Activated CD8-positive, alpha-beta memory T cell treated with anti-CD3 and anti-CD28 coated beads, Interleukin-2, amount 10 ng/mL, durations not matched to agents 7 days and 5 days (primary cell): ENCODE results near the gene TMEM198. TPM values are rescaled to one million over a fixed set of nuclear protein-coding genes. Genes with fewer than 3 reads are reported as not detected.
A peak's percentile ranks its signal among the peaks of the same experiment; 100 is the strongest.

Experiments
- ATAC-seq: fragments of 150-1000 bp; cut with Tn5 transposase; one replicate; pipeline ENCODE4 v1.10.0; 2021; ENCODE audit warnings: moderate library complexity
- CTCF ChIA-PET: fragments of 350-600 bp; sonication (Branson Sonifier 250); formaldehyde crosslinking; loops from one replicate; lab custom pipeline; 2021; ENCODE audit warnings: antibody characterized with exemption; lab: Charles Lee
- DNase-seq: peaks from one replicate; pipeline ENCODE4 v3.0.0-alpha.2; 2020
- H3K27ac Mint-ChIP-seq: one replicate; pipeline ENCODE4 v1.8.0; 2021; ENCODE audit warnings: mild to moderate bottlenecking, mixed read lengths
- H3K27me3 Mint-ChIP-seq: one replicate; pipeline ENCODE4 v1.8.0; 2021; ENCODE audit warnings: mixed read lengths
- H3K36me3 Mint-ChIP-seq: one replicate; pipeline ENCODE4 v1.8.0; 2021; ENCODE audit warnings: mild to moderate bottlenecking, mixed read lengths
- H3K4me1 Mint-ChIP-seq: one replicate; pipeline ENCODE4 v1.8.0; 2021; ENCODE audit warnings: mixed read lengths
- H3K4me3 Mint-ChIP-seq: one replicate; pipeline ENCODE4 v1.8.0; 2021; ENCODE audit warnings: mild to moderate bottlenecking, moderate library complexity, mixed read lengths
- H3K9me3 Mint-ChIP-seq: one replicate; pipeline ENCODE4 v1.8.0; 2022; ENCODE audit warnings: low read depth, mixed read lengths
- total RNA-seq, 2 experiments: library from RNA; stranded (reverse); gene quantifications; one replicate each; pipeline ENCODE4 v1.2.3, GENCODE V29; 2021

TMEM198 gene
- total RNA-seq, 2 experiments from 2014 or later: 1.8 to 2.8 TPM

DNA sequence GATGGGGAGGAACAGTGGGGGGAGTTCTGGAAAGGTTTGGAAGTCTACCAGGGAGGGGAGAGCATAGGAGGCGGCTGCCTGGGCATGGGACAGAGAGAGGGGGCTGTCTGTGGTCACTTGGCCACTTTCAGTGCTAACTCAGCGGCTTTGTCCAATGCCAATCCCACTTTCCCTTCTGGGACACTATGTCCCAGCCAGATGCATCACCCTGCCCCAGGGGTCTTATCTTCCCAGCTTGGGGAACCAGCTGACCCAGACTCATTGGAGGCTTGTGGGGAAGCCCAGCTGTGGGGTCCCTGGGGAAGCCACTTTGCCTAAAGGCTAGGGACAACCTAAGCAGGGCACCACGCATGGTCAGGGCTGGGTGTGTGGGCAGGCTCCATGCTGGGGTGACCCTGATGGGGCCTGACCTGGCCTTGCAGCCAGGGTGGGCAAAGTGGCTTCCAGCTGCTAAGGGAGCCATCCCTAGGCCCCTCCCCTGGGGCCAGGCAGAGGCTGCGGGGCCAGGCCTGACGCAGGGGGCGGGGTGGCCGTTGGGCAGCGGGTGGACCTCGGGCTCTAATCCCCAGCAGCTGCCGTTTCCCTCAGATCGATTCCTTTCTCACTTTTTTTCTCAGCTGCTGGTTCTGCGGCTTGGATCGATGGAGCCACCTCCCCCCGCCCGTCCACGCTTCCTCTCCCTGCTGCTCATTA lies 31.2 kb upstream of the TMEM198 start:
- no peak overlapping the region for H3K27ac Mint-ChIP-seq
- peaks cover 62% of the 10 kb centered on the region for H3K27me3 Mint-ChIP-seq
- DNase-seq (no peak), ATAC-seq (no peak)
- no peaks in the 10 kb centered on the region for H3K36me3 Mint-ChIP-seq
- peaks cover 4% of the 10 kb centered on the region for H3K4me1 Mint-ChIP-seq
- CTCF ChIA-PET: interaction anchor here (0.8 to 1.3 kb wide), 2 partner anchors 16 to 17 kb away, joined by 3 read pairs; no protein-coding TSS in a partner anchor
- no peaks in the 10 kb centered on the region for H3K9me3 Mint-ChIP-seq
- no peak overlapping the region for H3K4me3 Mint-ChIP-seq

DNA sequence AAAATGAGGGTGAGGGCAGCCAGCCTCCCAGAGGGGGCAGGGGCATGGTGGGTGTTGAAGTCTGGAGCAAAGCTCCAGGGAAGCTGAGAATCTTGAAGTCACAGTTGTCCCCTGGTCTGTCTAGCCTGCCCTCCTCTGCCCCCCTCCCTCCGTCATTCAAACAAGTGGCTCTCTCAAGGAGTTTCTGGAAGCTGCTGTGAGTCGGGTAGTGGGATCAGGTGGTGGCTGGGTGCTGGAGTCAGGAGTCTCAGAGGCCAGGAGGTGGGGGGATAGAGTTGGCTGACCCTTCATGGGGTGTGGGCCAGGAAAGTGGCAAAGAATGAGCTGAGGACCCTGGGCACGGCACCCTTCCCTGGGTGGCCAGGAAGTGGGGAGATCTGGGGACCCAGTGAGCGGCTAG lies 30.0 kb upstream of the TMEM198 start:
- Mint-ChIP-seq H3K4me1 (peaks cover 4% of the 10 kb centered on the region), H3K27ac (no peak overlapping the region)
- no peak for ATAC-seq

DNA sequence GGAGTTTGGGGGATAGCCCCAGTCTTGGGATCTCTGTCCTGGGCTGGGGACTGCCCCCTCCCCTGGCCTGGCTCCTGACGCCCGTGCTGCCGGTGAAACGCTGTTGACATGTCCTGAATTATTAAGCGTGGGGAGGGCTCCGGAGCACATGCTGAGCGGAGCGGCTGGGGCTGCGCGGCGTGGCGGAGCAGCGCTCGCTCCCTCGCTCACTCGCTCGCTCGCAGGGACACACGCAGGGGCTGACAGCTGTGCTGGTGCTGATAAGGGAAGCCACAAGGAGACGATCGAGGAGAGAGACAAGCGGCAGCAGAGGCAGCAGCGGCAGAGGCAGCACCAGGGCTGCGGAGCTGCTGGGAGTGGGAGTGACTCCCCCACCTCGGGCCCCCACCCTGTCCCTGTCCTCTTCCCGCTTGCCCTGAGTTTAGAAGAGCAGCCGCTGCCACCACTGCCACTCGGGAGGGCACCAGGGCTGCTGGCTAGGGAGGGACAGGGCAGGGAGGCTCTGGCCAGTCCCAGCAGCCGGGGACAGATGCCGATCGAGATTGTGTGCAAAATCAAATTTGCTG lies 29.5 kb upstream of the TMEM198 start, which contains the start of gene ASIC4:
Gene ASIC4 (plus strand): TSS at position 287 of the 566 bp plus-strand sequence. CDS start 243 bp downstream, at position 530.
- Mint-ChIP-seq H3K27ac (no peak within 1 kb of the TSS), H3K4me3 (no peak within 1 kb of the TSS), H3K9me3 (no peaks in the 10 kb centered on the region), H3K27me3 (peaks cover 67% of the 10 kb centered on the region), H3K36me3 (no peaks in the 10 kb centered on the region), H3K4me1 (peaks cover 4% of the 10 kb centered on the region)
- CTCF ChIA-PET: interaction anchor here (1.0 to 3.0 kb wide), 2 partner anchors 14 to 19 kb away, joined by 3 to 14 read pairs; no protein-coding TSS in a partner anchor
- no peak for ATAC-seq
- no peak for DNase-seq

More for the DNA sequence above, 30.0 kb upstream of the TMEM198 start:
- Mint-ChIP-seq H3K36me3 (no peaks in the 10 kb centered on the region), H3K4me3 (no peak overlapping the region), H3K9me3 (no peaks in the 10 kb centered on the region), H3K27me3 (peaks cover 65% of the 10 kb centered on the region)
- DNase-seq: no peak
- CTCF ChIA-PET: no interaction called here

DNA sequence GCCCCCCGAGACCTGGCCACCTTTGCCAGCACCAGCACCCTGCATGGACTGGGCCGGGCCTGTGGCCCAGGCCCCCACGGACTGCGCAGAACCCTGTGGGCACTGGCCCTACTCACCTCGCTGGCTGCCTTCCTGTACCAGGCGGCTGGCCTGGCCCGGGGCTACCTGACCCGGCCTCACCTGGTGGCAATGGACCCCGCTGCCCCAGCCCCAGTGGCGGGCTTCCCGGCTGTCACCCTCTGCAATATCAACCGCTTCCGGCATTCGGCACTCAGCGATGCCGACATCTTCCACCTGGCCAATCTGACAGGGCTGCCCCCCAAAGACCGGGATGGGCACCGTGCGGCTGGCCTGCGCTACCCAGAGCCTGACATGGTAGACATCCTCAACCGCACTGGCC lies 29.0 kb upstream of the TMEM198 start:
- ATAC-seq: no peak

DNA sequence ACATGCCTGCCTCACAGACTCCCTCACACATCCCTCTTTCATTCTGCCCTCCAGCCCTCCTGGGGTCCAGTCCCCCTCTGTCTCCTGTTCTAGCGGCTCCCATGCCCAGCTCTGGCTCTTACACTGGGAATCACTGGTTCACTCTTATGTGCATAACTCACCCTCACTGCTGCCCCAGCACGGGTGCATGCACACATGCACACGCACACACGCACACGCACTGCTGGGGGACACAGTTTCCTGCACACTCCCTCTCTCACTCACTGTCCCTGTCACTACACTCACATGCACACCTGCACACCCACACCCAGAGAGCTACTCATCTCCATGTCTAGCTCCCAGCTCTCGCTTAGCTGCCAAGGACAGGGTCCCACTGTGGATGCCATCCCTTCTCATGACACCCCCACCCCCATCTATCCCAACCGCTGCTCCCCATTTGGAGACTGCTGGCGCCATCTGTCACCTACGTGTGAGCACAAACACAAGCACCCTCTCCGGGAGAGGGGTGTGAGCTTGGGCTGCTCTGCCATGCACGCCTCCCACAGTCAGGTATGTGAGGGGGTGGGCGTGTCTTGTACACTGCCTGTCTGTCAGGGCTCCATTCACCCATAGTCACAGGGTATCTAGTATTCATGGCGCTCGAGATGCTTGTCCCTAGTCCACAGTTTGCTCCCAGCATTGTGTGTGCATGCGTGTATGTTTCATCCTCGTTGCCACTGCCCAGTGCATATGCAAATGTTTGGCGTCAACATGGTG lies 27.8 kb upstream of the TMEM198 start:
- Mint-ChIP-seq H3K9me3 (no peaks in the 10 kb centered on the region), H3K27me3 (peaks cover 65% of the 10 kb centered on the region), H3K36me3 (no peaks in the 10 kb centered on the region), H3K4me1 (no peaks in the 10 kb centered on the region), H3K4me3 (no peak overlapping the region), H3K27ac (no peak overlapping the region)
- no peak for DNase-seq
- CTCF ChIA-PET: interaction anchor here (3.0 kb wide), 1 partner anchor 13 kb away, joined by 14 read pairs; no protein-coding TSS in a partner anchor
- ATAC-seq: no peak

More for the DNA sequence above, 29.0 kb upstream of the TMEM198 start:
- Mint-ChIP-seq H3K4me3 (no peak overlapping the region), H3K36me3 (no peaks in the 10 kb centered on the region), H3K9me3 (no peaks in the 10 kb centered on the region), H3K27ac (no peak overlapping the region), H3K27me3 (peaks cover 66% of the 10 kb centered on the region), H3K4me1 (peaks cover 2% of the 10 kb centered on the region)
- CTCF ChIA-PET: interaction anchor here (1.0 to 3.0 kb wide), 2 partner anchors 14 to 20 kb away, joined by 3 to 14 read pairs; no protein-coding TSS in a partner anchor
- DNase-seq: no peak

DNA sequence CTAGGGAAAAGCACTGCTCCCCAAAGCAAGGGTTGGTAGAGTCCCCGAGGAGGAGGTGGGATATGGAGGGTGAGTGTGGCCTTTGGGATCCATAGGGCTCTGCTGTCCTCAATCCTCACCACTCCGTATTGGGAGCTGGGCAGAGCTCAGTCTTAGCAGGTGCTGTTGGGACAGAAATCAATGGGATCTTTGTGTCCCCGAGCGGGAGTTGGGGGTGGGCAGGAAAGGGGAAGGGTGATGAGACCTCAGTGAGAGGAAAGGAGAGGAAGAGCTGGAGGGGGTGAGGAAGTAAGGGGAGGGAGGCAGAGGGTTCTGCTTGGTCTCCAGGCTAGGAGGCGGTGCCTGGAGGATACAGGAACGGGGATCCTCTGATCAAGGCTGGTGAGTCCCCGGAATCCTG lies 26.9 kb upstream of the TMEM198 start:
- no peak for DNase-seq
- no peaks in the 10 kb centered on the region for H3K36me3 Mint-ChIP-seq
- no peak for ATAC-seq
- H3K27ac Mint-ChIP-seq: no peak overlapping the region
- CTCF ChIA-PET: interaction anchor here (3.0 kb wide), 1 partner anchor 12 kb away, joined by 14 read pairs; no protein-coding TSS in a partner anchor
- no peak overlapping the region for H3K4me3 Mint-ChIP-seq
- H3K27me3 Mint-ChIP-seq: peaks cover 67% of the 10 kb centered on the region
- no peaks in the 10 kb centered on the region for H3K9me3 Mint-ChIP-seq
- H3K4me1 Mint-ChIP-seq: peaks cover 2% of the 10 kb centered on the region

DNA sequence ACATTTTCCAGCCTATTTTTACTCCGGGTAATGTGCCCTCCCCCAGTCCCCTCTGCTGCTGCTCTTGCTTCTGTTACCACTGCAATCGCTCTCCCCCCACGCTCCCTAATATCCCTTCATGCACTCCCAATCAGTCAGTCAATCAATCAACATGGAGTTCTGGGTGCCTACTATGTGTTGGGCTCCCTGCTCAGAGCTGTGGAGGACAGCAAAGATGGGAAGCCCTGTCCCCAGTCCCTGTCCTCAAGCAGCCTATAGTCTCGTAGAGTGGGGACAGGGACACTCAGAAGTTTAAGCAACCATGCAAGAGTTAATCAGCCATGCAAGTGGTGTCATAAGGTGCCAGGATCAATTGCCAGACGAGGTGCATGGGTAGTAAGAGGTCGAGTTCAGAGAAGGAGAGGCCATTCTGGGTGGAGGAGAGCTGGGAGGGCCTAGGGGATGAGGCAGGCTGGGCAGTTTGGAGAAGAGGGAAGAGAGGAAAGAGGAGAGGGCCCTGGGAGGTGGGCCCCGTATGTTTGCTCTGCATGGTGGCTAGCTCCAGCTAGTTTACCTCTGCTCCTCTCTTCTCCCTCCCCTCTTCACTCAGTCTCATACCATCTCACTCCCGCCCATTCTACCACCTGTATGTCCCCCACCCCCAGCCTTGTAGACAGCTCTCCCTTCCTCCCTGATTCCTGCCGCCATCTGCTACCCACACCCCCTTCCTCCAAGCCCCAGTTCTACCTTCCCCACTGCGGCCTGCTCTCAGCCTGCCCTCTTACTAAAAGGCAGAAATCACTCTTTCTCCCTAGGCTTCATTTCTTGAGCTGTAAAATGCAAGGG lies 25.7 kb upstream of the TMEM198 start:
- CTCF ChIA-PET: interaction anchor here (0.9 to 1.6 kb wide), 8 partner anchors 8 to 66 kb away, joined by 3 to 11 read pairs (median 4); partner anchors contain the start of gene GMPPA
- Mint-ChIP-seq H3K9me3 (no peaks in the 10 kb centered on the region), H3K4me3 (no peak overlapping the region), H3K27ac (no peak overlapping the region), H3K4me1 (peaks cover 4% of the 10 kb centered on the region), H3K27me3 (peaks cover 67% of the 10 kb centered on the region), H3K36me3 (no peaks in the 10 kb centered on the region)
- no peak for ATAC-seq
- DNase-seq: no peak

DNA sequence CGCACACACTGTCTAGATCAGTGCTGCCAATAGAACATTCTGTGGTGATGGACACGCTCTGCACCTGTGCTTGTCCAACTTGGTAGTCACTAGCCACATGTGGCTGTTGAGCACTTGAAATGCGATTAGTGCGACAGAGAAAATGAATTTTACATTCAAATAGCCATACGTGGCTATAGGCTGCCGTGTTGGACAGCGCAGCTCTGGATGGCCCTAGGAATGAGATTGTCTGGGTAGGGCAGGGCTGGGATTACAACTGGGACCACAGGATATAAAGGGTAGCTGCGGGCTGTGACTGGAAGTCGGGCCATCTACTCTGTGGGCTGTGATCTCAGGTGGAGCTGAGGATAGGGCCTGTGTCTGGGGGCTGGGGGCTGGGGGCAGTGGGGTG lies 24.3 kb upstream of the TMEM198 start:
- no peaks in the 10 kb centered on the region for H3K9me3 Mint-ChIP-seq
- H3K4me3 Mint-ChIP-seq: no peak overlapping the region
- CTCF ChIA-PET: interaction anchor here (1.2 to 1.5 kb wide), 4 partner anchors 9 to 24 kb away, joined by 4 to 5 read pairs (median 4); partner anchors contain the start of gene GMPPA
- DNase-seq (no peak), ATAC-seq (no peak)
- H3K4me1 Mint-ChIP-seq: peaks cover 4% of the 10 kb centered on the region
- H3K36me3 Mint-ChIP-seq: no peaks in the 10 kb centered on the region
- no peak overlapping the region for H3K27ac Mint-ChIP-seq
- peaks cover 69% of the 10 kb centered on the region for H3K27me3 Mint-ChIP-seq

DNA sequence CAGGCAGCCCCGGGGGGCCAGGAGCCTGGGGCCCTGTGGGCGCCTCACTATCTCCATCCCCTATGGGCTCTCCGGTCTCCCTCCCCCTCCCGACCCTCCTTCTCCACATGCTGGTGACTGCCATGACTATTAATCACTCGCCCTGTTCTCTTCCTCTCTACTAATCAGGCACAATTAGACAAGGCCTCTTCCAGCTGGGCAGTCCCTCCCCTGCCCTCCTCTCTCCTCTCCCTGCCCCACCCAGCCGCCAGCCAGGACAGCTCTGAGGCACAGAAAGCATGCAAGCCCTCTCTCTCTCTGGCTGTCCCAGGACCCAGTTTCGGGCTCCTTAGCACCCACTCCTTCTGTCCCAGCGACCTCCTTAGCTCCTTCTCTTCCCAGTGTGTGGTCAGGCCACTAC lies 23.7 kb upstream of the TMEM198 start:
- DNase-seq (no peak), ATAC-seq (no peak)
- Mint-ChIP-seq H3K27me3 (peaks cover 71% of the 10 kb centered on the region), H3K9me3 (no peaks in the 10 kb centered on the region), H3K27ac (no peak overlapping the region), H3K36me3 (no peaks in the 10 kb centered on the region), H3K4me3 (no peak overlapping the region), H3K4me1 (peaks cover 4% of the 10 kb centered on the region)
- CTCF ChIA-PET: interaction anchor here (1.2 to 2.7 kb wide), 4 partner anchors 10 to 117 kb away, joined by 3 to 21 read pairs (median 10); a partner anchor contains a TSS

DNA sequence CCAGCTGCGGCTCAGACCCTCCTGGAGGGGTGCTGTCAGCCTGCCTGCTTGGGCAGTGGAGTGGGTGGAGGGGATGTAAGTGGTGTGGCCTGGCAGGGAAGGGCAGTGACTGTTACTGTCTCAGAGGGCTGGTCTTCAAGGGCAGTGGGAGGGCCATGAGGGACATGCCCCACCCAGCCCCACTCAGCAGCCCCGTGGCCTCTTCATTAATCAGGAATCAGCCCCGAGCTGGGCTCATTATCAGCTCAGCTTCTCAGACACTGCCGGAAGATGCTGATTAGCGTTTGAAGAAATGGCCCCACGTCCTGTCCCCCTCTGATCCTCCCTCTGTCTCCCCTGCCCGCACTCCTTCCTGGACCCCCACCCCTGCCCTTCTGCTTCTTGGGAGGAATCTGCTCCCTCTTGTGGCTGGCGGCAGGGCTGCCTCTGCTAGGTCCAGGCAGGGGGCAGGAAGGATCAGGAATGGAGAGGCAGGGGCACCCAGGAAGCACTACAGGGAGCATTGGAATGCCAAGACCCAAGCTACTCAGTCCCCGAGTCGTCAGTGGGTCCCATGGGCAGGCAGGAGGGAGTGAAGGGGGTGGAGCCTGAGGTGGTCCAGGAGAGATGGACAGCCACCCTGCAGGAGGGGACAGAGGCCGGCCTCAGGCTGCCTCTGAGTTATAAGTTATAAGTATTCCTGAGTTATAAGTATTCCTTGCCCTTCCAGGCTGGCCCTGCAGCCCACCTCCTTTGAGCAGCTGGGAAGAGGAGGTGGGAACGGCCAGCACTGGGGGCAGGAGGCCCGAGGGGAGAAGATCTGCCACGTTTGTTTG lies 22.6 kb upstream of the TMEM198 start:
- Mint-ChIP-seq H3K27ac (no peak overlapping the region), H3K9me3 (no peaks in the 10 kb centered on the region), H3K36me3 (no peaks in the 10 kb centered on the region), H3K27me3 (peaks cover 71% of the 10 kb centered on the region), H3K4me3 (no peak overlapping the region), H3K4me1 (peaks cover 4% of the 10 kb centered on the region)
- DNase-seq (no peak), ATAC-seq (peak; percentile 23)
- CTCF ChIA-PET: interaction anchor here (1.2 to 2.7 kb wide), 5 partner anchors 9 to 118 kb away, joined by 3 to 21 read pairs (median 9); a partner anchor contains a TSS

DNA sequence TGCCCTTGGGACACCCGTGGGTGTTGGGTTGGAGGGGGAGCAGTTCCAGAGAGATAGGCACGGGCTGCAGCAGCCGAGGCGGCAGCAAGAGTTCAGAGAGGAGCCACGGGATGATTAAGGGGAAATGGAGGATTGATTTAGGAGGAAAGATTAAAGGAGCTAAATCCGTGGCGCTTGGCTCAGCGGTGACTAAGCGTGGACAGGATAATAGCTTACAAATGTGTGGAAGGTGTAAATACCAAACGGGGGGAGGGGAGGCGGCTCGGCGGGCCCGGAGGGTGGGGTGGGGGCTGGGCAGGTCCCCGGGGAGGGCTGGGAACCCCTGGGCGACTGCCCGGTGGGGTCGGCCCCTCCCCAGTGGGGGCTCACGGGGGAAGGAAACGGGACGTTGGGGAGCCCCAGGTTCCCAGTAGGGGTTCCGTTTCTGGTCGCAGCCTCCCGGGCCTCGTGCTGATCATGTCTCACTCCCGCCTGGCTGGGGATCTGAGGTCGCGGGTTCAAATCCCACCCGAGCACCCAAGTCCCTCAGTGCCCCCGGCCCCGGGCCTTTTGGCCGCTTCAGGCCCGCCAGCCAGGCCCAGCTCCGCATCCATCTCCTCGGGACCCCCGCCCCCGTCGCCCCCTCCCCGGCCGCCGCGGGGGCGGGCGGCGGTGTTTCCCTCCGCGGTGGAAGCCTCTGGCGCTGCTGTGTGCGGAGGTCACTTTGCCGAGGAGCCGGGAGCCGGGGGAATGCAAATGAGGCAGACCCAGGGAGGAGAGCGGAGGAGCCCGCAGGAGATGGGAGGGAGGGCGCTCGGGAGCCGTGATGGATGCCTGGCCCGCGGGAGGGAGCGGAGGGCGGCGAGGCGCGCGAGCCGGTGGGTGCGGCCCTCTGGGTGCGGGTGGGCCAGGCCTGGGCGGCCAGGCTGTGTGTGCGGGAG lies 21.5 kb upstream of the TMEM198 start:
- CTCF ChIA-PET: interaction anchor here (1.2 to 2.7 kb wide), 7 partner anchors 8 to 120 kb away, joined by 3 to 21 read pairs (median 8); a partner anchor contains a TSS
- Mint-ChIP-seq H3K27me3 (peaks cover 76% of the 10 kb centered on the region), H3K27ac (no peak overlapping the region), H3K4me3 (no peak overlapping the region), H3K36me3 (no peaks in the 10 kb centered on the region), H3K4me1 (peaks cover 4% of the 10 kb centered on the region), H3K9me3 (no peaks in the 10 kb centered on the region)
- DNase-seq: no peak
- ATAC-seq: no peak
